Endothelial cell (in vitro differentiated cells): ENCODE measurements around the gene WDR18. TPM values are rescaled to one million over a fixed set of nuclear protein-coding genes. Genes with fewer than 3 reads are reported as not detected.

ENCODE experiments used
- DNase-seq: peaks from one replicate; pipeline ENCODE4 v3.0.0; 2021; ENCODE audit warnings: low spot score
- H3K27ac Mint-ChIP-seq: one replicate; pipeline ENCODE4 v1.8.0; 2021; ENCODE audit warnings: mixed read lengths, inconsistent platforms; ENCODE audit not compliant: unreplicated experiment
- H3K27me3 Mint-ChIP-seq: one replicate; pipeline ENCODE4 v1.8.0; 2021; ENCODE audit warnings: mild to moderate bottlenecking, moderate library complexity, mixed read lengths, inconsistent platforms; ENCODE audit not compliant: unreplicated experiment
- H3K36me3 Mint-ChIP-seq: one replicate; pipeline ENCODE4 v1.8.0; 2021; ENCODE audit warnings: mild to moderate bottlenecking, low read depth, mixed read lengths, inconsistent platforms; ENCODE audit not compliant: unreplicated experiment
- H3K4me1 Mint-ChIP-seq: one replicate; pipeline ENCODE4 v1.8.0; 2021; ENCODE audit warnings: mild to moderate bottlenecking, mixed read lengths, inconsistent platforms; ENCODE audit not compliant: unreplicated experiment
- H3K4me3 Mint-ChIP-seq: one replicate; pipeline ENCODE4 v1.8.0; 2021; ENCODE audit warnings: mild to moderate bottlenecking, mixed read lengths, inconsistent platforms; ENCODE audit not compliant: unreplicated experiment
- H3K9me3 Mint-ChIP-seq: one replicate; pipeline ENCODE4 v1.8.0; 2021; ENCODE audit warnings: mixed read lengths, inconsistent platforms; ENCODE audit not compliant: unreplicated experiment
- CTCF ChIP-seq: fragments of 200-600 bp; sonication (generic); IDR thresholded peaks from one replicate; pipeline ENCODE4 v1.5.0; 2021; ENCODE audit warnings: antibody characterized with exemption; ENCODE audit not compliant: unreplicated experiment
- total RNA-seq: library from RNA; stranded (reverse); fragmentation: NEBNext Ultra II Directional; extraction: Animal tissue kit (Norgen Biotek cat#: 25700); gene quantifications from one replicate; pipeline ENCODE4 v1.2.1, GENCODE V29; 2021; ENCODE audit not compliant: unreplicated experiment

The WDR18 gene
- total RNA-seq, 1 donor from 2014 or later: 53.1 TPM

GRCh38 chr19:953445-954271 lies 30.5 kb upstream of the WDR18 start:
- Mint-ChIP-seq H3K36me3 (no peaks in the 10 kb centered on the region), H3K27ac (no peak overlapping the region), H3K4me3 (peak overlapping the region; percentile 56), H3K27me3 (peaks cover 1% of the 10 kb centered on the region), H3K9me3 (no peaks in the 10 kb centered on the region), H3K4me1 (no peaks in the 10 kb centered on the region)
- DNase-seq: no peak
- no peak for TF ChIP-seq CTCF

GRCh38 chr19:954272-954671 lies 29.9 kb upstream of the WDR18 start:
- Mint-ChIP-seq H3K4me1 (no peaks in the 10 kb centered on the region), H3K36me3 (no peaks in the 10 kb centered on the region), H3K9me3 (no peaks in the 10 kb centered on the region), H3K27me3 (peaks cover 1% of the 10 kb centered on the region), H3K27ac (no peak overlapping the region), H3K4me3 (no peak overlapping the region)
- no peak for TF ChIP-seq CTCF
- no peak for DNase-seq

DNA sequence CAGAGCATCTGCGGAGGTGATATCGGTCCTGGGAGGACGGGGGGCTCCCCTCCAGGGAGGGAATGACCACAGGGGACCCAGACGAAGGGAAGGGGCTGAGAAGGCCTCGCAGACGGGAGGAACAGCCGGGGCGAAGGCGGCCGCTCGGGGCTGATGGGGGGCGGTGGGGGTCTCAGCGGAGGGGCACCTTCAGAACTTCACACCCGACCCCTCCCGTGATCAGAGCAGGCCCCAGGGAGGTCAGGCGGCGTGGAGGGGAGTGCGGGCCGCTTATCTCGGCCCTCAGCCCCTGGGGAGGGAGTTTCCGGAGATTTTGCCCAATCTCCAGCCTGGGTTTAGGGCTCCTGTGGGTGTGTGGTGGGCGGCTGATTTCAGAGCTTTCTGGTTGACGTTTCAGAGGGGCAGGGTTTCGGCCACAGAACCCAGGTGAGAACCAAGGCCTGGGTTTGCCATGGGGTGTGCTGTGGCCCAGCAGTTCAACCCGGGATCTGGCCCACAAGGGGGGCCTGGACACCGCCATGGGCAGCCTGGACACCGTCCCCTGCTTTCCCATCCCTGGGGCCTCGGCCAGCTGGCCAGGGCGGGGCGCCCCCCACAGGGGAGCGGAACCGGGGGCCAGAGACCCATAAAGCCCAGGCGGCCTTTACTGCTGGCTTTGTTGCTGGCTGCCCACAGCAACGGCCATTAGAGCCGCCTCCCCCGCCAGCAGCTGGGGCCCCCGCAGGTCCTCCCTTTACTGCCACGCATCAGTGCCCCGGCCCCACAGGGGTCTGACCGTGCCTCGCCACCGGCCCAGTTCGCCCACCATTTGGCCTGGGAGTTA lies 29.3 kb upstream of the WDR18 start:
- DNase-seq: no peak
- Mint-ChIP-seq H3K9me3 (no peaks in the 10 kb centered on the region), H3K4me1 (no peaks in the 10 kb centered on the region), H3K27ac (no peak overlapping the region), H3K27me3 (peaks cover 1% of the 10 kb centered on the region), H3K4me3 (no peak overlapping the region), H3K36me3 (no peaks in the 10 kb centered on the region)
- no peak for TF ChIP-seq CTCF

- H3K4me1 Mint-ChIP-seq: no peaks in the 10 kb centered on the region
- no peak for TF ChIP-seq CTCF
Measured at GRCh38 chr19:955803-956765, 28.1 kb upstream of the WDR18 start.

More at GRCh38 chr19:955803-956765, 28.1 kb upstream of the WDR18 start:
- DNase-seq: no peak
- Mint-ChIP-seq H3K4me3 (no peak overlapping the region), H3K36me3 (no peaks in the 10 kb centered on the region), H3K27ac (no peak overlapping the region), H3K9me3 (no peaks in the 10 kb centered on the region), H3K27me3 (peaks cover 1% of the 10 kb centered on the region)
